HG02973 (cell line): ENCODE measurements around the gene GRIA4.
A peak's percentile ranks its signal among the peaks of the same experiment; 100 is the strongest.

Experiments
- ATAC-seq: cut with Tn5 transposase; IDR thresholded peaks from one replicate; pipeline ENCODE4 v1.9.1; 2021; ENCODE audit warnings: moderate library complexity; ENCODE audit not compliant: unreplicated experiment

Gene GRIA4

GRCh38 chr11:105636496-105636895, 26.6 kb downstream of the GRIA4 start:
- ATAC-seq: no peak

GRCh38 chr11:105639527-105639926, 29.7 kb downstream of the GRIA4 start:
- ATAC-seq: no peak

GRCh38 chr11:105641433-105641832, 31.6 kb downstream of the GRIA4 start:
- no peak for ATAC-seq

GRCh38 chr11:105642870-105643269, 33.0 kb downstream of the GRIA4 start:
- no peak for ATAC-seq

- no peak for ATAC-seq
Observed at GRCh38 chr11:105644839-105645573, 35.1 kb downstream of the GRIA4 start.

- no peak for ATAC-seq
Observed at GRCh38 chr11:105647780-105648179, 37.9 kb downstream of the GRIA4 start.

GRCh38 chr11:105648762-105649161, 38.9 kb downstream of the GRIA4 start:
- ATAC-seq: no peak

- no peak for ATAC-seq
Observed at GRCh38 chr11:105665281-105665680, 55.4 kb downstream of the GRIA4 start.

GRCh38 chr11:105667441-105667840, 57.6 kb downstream of the GRIA4 start:
- ATAC-seq: no peak

- no peak for ATAC-seq
Observed at GRCh38 chr11:105670811-105671210, 60.9 kb downstream of the GRIA4 start.

- ATAC-seq: no peak
Observed at GRCh38 chr11:105673089-105673488, 63.2 kb downstream of the GRIA4 start.

GRCh38 chr11:105689631-105690030, 79.8 kb downstream of the GRIA4 start:
- no peak for ATAC-seq

GRCh38 chr11:105690467-105690866, 80.6 kb downstream of the GRIA4 start:
- no peak for ATAC-seq

GRCh38 chr11:105693075-105693759, 83.3 kb downstream of the GRIA4 start:
- ATAC-seq: no peak

GRCh38 chr11:105696000-105696399, 86.1 kb downstream of the GRIA4 start:
- ATAC-seq: peak; percentile 51

GRCh38 chr11:105697291-105697690, 87.4 kb downstream of the GRIA4 start:
- ATAC-seq: no peak

GRCh38 chr11:105699203-105699602, 89.3 kb downstream of the GRIA4 start:
- no peak for ATAC-seq

GRCh38 chr11:105700271-105700670, 90.4 kb downstream of the GRIA4 start:
- no peak for ATAC-seq

- ATAC-seq: no peak
Observed at GRCh38 chr11:105701098-105701497, 91.2 kb downstream of the GRIA4 start.

- no peak for ATAC-seq
Observed at GRCh38 chr11:105705786-105706530, 96.1 kb downstream of the GRIA4 start.

- no peak for ATAC-seq
Observed at GRCh38 chr11:105713106-105713505, 103.2 kb downstream of the GRIA4 start.

GRCh38 chr11:105713696-105714095, 103.8 kb downstream of the GRIA4 start:
- ATAC-seq: no peak
